ENCODE data around the gene PHF13. TPM values are rescaled to one million over a fixed set of nuclear protein-coding genes. Genes with fewer than 3 reads are reported as not detected.

The PHF13 gene
- total and polyA plus RNA-seq, 2 experiments from 2014 or later, result 9.6 to 11.4 TPM

DNA sequence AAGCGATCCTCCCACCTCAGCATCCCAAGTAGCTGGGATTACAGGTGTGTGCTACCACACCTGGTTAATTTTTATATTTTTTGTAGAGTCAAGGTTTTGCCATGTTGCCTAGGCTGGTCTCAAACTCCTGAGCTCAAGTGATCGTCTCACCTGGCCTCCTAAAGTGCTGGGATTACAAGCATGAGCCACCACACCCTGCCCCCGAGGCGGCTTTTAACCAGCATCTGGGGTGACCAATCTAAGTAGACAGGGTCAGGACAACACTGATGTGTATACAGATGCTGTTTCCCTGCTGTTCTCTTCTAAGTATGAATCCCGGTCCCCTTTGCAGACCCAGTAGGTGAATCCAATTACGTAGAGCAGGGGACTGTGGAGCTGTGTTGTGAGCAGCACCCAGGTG lies 35.0 kb downstream of the PHF13 start:
- Histone ChIP-seq H3K4me3 (no peak overlapping the region), H4K20me1 (ENCODE audit: insufficient read depth, poor library complexity, severe bottlenecking) (no peaks in the 10 kb centered on the region), H3K79me2 (no peaks in the 10 kb centered on the region), H3K9me2 (replicated peaks; ENCODE audit: insufficient read depth) (no peaks in the 10 kb centered on the region), H3K27me3 (no peaks in the 10 kb centered on the region), H3K27ac (no peak overlapping the region), H2AFZ (no peak overlapping the region), H3K36me3 (replicated peaks; ENCODE audit: insufficient read depth, low read depth) (no peaks in the 10 kb centered on the region), H3K4me1 (ENCODE audit: insufficient read depth) (no peaks in the 10 kb centered on the region), H3K9me3 (ENCODE audit: low read depth) (no peaks in the 10 kb centered on the region), H3K4me2 (no peak overlapping the region)
- WGBS (ENCODE audit: low lambda C conversion rate, missing lambda C conversion rate), result 93% methylated on average over 6 of the region's 6 CpGs
- TF ChIP-seq, protein P1, sequence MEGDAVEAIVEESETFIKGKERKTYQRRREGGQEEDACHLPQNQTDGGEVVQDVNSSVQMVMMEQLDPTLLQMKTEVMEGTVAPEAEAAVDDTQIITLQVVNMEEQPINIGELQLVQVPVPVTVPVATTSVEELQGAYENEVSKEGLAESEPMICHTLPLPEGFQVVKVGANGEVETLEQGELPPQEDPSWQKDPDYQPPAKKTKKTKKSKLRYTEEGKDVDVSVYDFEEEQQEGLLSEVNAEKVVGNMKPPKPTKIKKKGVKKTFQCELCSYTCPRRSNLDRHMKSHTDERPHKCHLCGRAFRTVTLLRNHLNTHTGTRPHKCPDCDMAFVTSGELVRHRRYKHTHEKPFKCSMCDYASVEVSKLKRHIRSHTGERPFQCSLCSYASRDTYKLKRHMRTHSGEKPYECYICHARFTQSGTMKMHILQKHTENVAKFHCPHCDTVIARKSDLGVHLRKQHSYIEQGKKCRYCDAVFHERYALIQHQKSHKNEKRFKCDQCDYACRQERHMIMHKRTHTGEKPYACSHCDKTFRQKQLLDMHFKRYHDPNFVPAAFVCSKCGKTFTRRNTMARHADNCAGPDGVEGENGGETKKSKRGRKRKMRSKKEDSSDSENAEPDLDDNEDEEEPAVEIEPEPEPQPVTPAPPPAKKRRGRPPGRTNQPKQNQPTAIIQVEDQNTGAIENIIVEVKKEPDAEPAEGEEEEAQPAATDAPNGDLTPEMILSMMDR (IDR thresholded peaks at IDR 0.05; ENCODE audit: poor library complexity), result no peak
- TF ChIP-seq EZH2phosphoT487 (IDR thresholded peaks at IDR 0.05; ENCODE audit: low read depth, severe bottlenecking, unreplicated experiment) (no peak), EZH2 (IDR thresholded peaks at IDR 0.05; ENCODE audit: borderline replicate concordance) (no peak)
- no peak for DNase-seq (ENCODE audit: low spot score)

DNA sequence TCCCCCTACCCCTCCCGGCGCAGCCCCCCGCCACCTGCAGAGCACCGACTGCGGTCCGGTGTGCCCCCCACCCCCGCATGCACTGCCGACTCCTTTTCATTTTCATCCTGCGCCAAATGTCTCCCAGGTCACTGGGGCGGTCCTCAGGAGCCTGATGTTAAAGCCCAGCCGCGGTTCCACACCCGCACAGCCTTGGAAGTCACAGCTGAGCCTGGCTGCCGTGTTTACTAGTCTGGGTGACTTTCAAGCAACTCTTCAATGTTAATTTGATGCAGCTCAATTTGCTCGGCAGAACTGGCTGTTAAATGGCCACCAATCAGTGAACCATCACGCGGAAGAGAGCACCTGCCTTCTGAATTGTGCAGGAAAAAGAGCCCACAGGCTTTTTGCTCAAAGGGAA lies 38.4 kb downstream of the PHF13 start:
- no peak for DNase-seq (ENCODE audit: low spot score)
- Histone ChIP-seq H3K4me1 (ENCODE audit: insufficient read depth) (no peaks in the 10 kb centered on the region), H3K27ac (no peak overlapping the region), H2AFZ (no peak overlapping the region), H3K9me3 (ENCODE audit: low read depth) (no peaks in the 10 kb centered on the region), H4K20me1 (ENCODE audit: insufficient read depth, poor library complexity, severe bottlenecking) (no peaks in the 10 kb centered on the region), H3K36me3 (replicated peaks; ENCODE audit: insufficient read depth, low read depth) (no peaks in the 10 kb centered on the region), H3K4me2 (no peak overlapping the region), H3K9me2 (replicated peaks; ENCODE audit: insufficient read depth) (no peaks in the 10 kb centered on the region), H3K4me3 (no peak overlapping the region), H3K79me2 (no peaks in the 10 kb centered on the region), H3K27me3 (no peaks in the 10 kb centered on the region)
- 97% methylated on average over 9 of the region's 17 CpGs for WGBS (ENCODE audit: low lambda C conversion rate, missing lambda C conversion rate)
- TF ChIP-seq, protein P1 (IDR thresholded peaks at IDR 0.05; ENCODE audit: poor library complexity), result no peak
- TF ChIP-seq EZH2phosphoT487 (IDR thresholded peaks at IDR 0.05; ENCODE audit: low read depth, severe bottlenecking, unreplicated experiment), result no peak
- no peak for TF ChIP-seq EZH2 (IDR thresholded peaks at IDR 0.05; ENCODE audit: borderline replicate concordance)

DNA sequence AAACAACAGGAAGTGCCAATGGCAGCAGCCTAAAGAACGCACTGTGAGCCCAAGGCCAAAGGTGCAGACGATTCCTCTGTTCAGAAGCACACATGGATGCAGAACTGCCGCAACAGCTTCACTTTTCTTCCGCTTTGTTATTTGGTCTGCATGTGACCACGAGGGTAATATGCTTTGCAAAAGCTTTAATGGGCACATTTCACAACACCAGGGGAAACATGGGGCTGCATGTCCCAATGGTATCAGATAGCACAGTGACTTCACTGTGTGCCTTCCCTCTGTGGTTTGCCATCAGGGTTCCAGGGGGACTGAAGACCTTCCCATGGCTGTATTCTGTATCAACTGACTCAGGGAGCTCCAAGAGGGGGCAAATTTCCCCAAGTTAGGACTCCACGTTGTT lies 39.5 kb downstream of the PHF13 start:
- H3K4me3 ChIP-seq, result no peak overlapping the region
- H2AFZ ChIP-seq, result no peak overlapping the region
- H3K4me1 ChIP-seq (ENCODE audit: insufficient read depth), result no peaks in the 10 kb centered on the region
- no peaks in the 10 kb centered on the region for H3K9me2 ChIP-seq (replicated peaks; ENCODE audit: insufficient read depth)
- no peak overlapping the region for H3K4me2 ChIP-seq
- no peaks in the 10 kb centered on the region for H4K20me1 ChIP-seq (ENCODE audit: insufficient read depth, poor library complexity, severe bottlenecking)
- 81% methylated on average over 6 of the region's 6 CpGs for WGBS (ENCODE audit: low lambda C conversion rate, missing lambda C conversion rate)
- no peaks in the 10 kb centered on the region for H3K9me3 ChIP-seq (ENCODE audit: low read depth)
- no peaks in the 10 kb centered on the region for H3K27me3 ChIP-seq
- no peak overlapping the region for H3K27ac ChIP-seq
- H3K36me3 ChIP-seq (replicated peaks; ENCODE audit: insufficient read depth, low read depth), result no peaks in the 10 kb centered on the region
- no peaks in the 10 kb centered on the region for H3K79me2 ChIP-seq
- no peak for DNase-seq (ENCODE audit: low spot score)
- no peak for TF ChIP-seq EZH2 (IDR thresholded peaks at IDR 0.05; ENCODE audit: borderline replicate concordance)
- no peak for TF ChIP-seq EZH2phosphoT487 (IDR thresholded peaks at IDR 0.05; ENCODE audit: low read depth, severe bottlenecking, unreplicated experiment)
- TF ChIP-seq, protein P1 (IDR thresholded peaks at IDR 0.05; ENCODE audit: poor library complexity), result no peak
